GM19238 (cell line): ENCODE measurements around the gene EMD.
"Not testable (repeated sequence)": the region's sequence is repeated elsewhere in the genome, so short reads cannot be mapped to it uniquely, and the experiment has no call there.

Experiments
- DNase-seq: peaks from one replicate; pipeline ENCODE4 v3.0.0; 2011; ENCODE audit warnings: low spot score; ENCODE audit not compliant: insufficient read length

EMD gene

GRCh38 chrX:154378799-154379568, at the start of gene EMD:
Gene EMD, plus strand, starts transcription at chrX:154379295. Its CDS starts 190 bp downstream, at chrX:154379485.
- DNase-seq, result peak; percentile 85

- no peak for DNase-seq
Observed at GRCh38 chrX:154332561-154332960, 46.5 kb upstream of the EMD start.

GRCh38 chrX:154333116-154333515, 46.0 kb upstream of the EMD start:
- DNase-seq, result no peak

- DNase-seq, result no peak
Observed at GRCh38 chrX:154333837-154334271, 45.2 kb upstream of the EMD start.

- DNase-seq, result no peak
Observed at GRCh38 chrX:154334496-154334895, 44.6 kb upstream of the EMD start.

- not testable (repeated sequence) for DNase-seq
Observed at GRCh38 chrX:154341399-154342298, 37.4 kb upstream of the EMD start.

- not testable (repeated sequence) for DNase-seq
Observed at GRCh38 chrX:154343063-154343462, 36.0 kb upstream of the EMD start.

- DNase-seq, result not testable (repeated sequence)
Observed at GRCh38 chrX:154343620-154344019, 35.5 kb upstream of the EMD start.

- DNase-seq, result no peak
Observed at GRCh38 chrX:154348114-154348531, 31.0 kb upstream of the EMD start.

GRCh38 chrX:154348646-154349358, 30.3 kb upstream of the EMD start:
- no peak for DNase-seq

GRCh38 chrX:154349359-154349935, 29.6 kb upstream of the EMD start:
- DNase-seq, result no peak

- DNase-seq, result no peak
Observed at GRCh38 chrX:154349979-154350378, 29.1 kb upstream of the EMD start.

GRCh38 chrX:154350429-154351182, 28.5 kb upstream of the EMD start:
- DNase-seq, result no peak

- no peak for DNase-seq
Observed at GRCh38 chrX:154351183-154352011, 27.7 kb upstream of the EMD start.

GRCh38 chrX:154352012-154352401, 27.1 kb upstream of the EMD start:
- DNase-seq, result no peak

- DNase-seq, result no peak
Observed at GRCh38 chrX:154352466-154352865, 26.6 kb upstream of the EMD start.

GRCh38 chrX:154353172-154353843, 25.8 kb upstream of the EMD start:
- no peak for DNase-seq

GRCh38 chrX:154354013-154354412, 25.1 kb upstream of the EMD start:
- no peak for DNase-seq

- no peak for DNase-seq
Observed at GRCh38 chrX:154354516-154354915, 24.6 kb upstream of the EMD start.
